GM12872 (cell line): ENCODE data around the gene TRDMT1.

Experiments used
- CTCF ChIP-seq: IDR thresholded peaks from 3 replicates; pipeline ENCODE4 v1.5.1; 2011; ENCODE audit warnings: low read depth, mild to moderate bottlenecking, low read length, moderate library complexity; ENCODE audit not compliant: insufficient read depth

The TRDMT1 gene

GRCh38 chr10:17181110-17181509, 20.4 kb downstream of the TRDMT1 start:
- TF ChIP-seq CTCF = no peak

- TF ChIP-seq CTCF = no peak
These were observed 22.5 kb downstream of the TRDMT1 start for GRCh38 chr10:17179002-17179401.

- TF ChIP-seq CTCF = no peak
These were observed 23.5 kb downstream of the TRDMT1 start for GRCh38 chr10:17178006-17178405.

GRCh38 chr10:17177014-17177413, 24.5 kb downstream of the TRDMT1 start:
- TF ChIP-seq CTCF = no peak

GRCh38 chr10:17176091-17176490, 25.4 kb downstream of the TRDMT1 start:
- no peak for TF ChIP-seq CTCF

GRCh38 chr10:17175551-17175950, 25.9 kb downstream of the TRDMT1 start:
- TF ChIP-seq CTCF = no peak

- no peak for TF ChIP-seq CTCF
These were observed 26.8 kb downstream of the TRDMT1 start for GRCh38 chr10:17174626-17175025.
